ENCODE results near the gene DYRK1A. TPM values are rescaled to one million over a fixed set of nuclear protein-coding genes. Genes with fewer than 3 reads are reported as not detected.

Gene DYRK1A
- total and polyA plus RNA-seq, 5 donors = 28.4 to 76.9 (median 70.5) TPM

DNA sequence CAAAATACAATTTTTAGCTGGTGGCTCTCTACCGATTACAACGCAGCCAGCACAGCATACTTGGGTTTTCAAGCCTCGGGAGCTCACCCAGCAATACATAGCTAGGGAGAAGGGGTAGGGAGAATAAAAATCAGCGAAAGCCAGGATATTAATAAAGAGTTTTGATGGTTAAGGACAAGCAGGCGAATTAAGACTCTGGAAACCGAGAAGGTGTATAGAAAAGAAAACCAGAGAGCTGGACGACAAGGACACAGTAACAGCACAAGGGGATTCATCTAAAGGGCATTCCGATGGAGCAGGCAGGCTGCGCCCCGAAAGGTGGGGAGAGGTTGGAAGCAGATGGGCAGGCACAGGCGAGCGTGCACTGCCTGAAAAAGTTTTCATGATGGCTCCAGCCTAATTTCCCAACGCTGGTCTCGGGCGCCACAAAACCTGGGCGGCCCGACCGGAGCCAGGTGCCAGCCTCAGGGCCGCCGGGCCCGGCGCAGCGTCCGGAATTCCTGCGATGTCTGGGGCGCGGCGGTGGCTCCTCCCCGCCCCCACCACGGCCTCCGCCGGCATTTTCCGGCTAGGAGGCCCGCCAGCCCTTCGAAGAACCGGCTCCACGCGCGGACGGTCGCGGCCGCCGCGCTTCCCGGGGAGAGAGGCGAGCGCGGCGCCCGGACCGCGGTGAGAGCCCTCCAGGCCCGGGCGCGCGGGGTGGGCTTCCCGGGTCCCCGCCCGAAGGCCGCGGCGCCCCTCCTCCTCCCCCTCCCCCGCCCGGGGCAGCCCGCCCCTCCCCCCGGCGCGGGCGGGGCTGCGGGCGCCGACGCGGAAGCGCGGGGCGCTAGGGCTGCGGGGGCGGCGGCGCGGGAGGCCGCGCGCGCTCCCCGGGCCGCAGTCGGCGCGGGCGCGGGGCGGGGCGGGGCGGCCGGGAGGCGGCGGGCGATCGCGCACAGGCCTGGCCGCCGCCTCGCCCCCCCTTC is 774 bp upstream of the DYRK1A start:
- intact Hi-C loops (cut with DNase I) = loop anchor here (5.0 to 10.0 kb wide), 5 partner anchors 98 to 199 kb away; partner anchors contain the start of gene VPS26C (in 3 of the 4)
- H3K4me3 ChIP-seq (ENCODE audit: low read length) = peak overlapping the region; percentile 96
- under 1% methylated on average over 103 of the region's 106 CpGs for WGBS
- H3K9me3 ChIP-seq (ENCODE audit: control insufficient read depth, low read length) = no peaks in the 10 kb centered on the region
- peak; percentile 71 to 90 (median 88) for DNase-seq
- peak overlapping the region; percentile 99 for H3K27ac ChIP-seq (ENCODE audit: low read length)
- no peaks in the 10 kb centered on the region for H3K4me1 ChIP-seq (ENCODE audit: control insufficient read depth, insufficient read depth, low read length)
- no peaks in the 10 kb centered on the region for H3K27me3 ChIP-seq (ENCODE audit: control insufficient read depth, insufficient read depth)
- ATAC-seq = peak; percentile 42 to 44

- H3K27me3 ChIP-seq (ENCODE audit: control insufficient read depth, insufficient read depth) = no peaks in the 10 kb centered on the region
- no peak for ATAC-seq
- no peaks in the 10 kb centered on the region for H3K4me1 ChIP-seq (ENCODE audit: control insufficient read depth, insufficient read depth, low read length)
- WGBS = under 1% methylated on average over 61 of the region's 61 CpGs
- no peak for DNase-seq
- no peaks in the 10 kb centered on the region for H3K9me3 ChIP-seq (ENCODE audit: control insufficient read depth, low read length)
- intact Hi-C loops (cut with DNase I) = loop anchor here (5.0 to 10.0 kb wide), 5 partner anchors 100 to 197 kb away; partner anchors contain the start of gene VPS26C (in 3 of the 4)
- peak overlapping the region; percentile 96 for H3K4me3 ChIP-seq (ENCODE audit: low read length)
- peak overlapping the region; percentile 99 for H3K27ac ChIP-seq (ENCODE audit: low read length)
These were observed 746 bp downstream of the DYRK1A start for GRCh38 chr21:37367336-37367702.

- WGBS = under 1% methylated on average over 68 of the region's 68 CpGs
- H3K4me3 ChIP-seq (ENCODE audit: low read length) = peak overlapping the region; percentile 96
- intact Hi-C loops (cut with DNase I) = loop anchor here (5.0 to 10.0 kb wide), 5 partner anchors 101 to 197 kb away; partner anchors contain the start of gene VPS26C (in 3 of the 4)
- peak; percentile 65 to 83 (median 79) for DNase-seq
- H3K4me1 ChIP-seq (ENCODE audit: control insufficient read depth, insufficient read depth, low read length) = no peaks in the 10 kb centered on the region
- no peaks in the 10 kb centered on the region for H3K27me3 ChIP-seq (ENCODE audit: control insufficient read depth, insufficient read depth)
- ATAC-seq = peak; percentile 29 to 37
- H3K9me3 ChIP-seq (ENCODE audit: control insufficient read depth, low read length) = no peaks in the 10 kb centered on the region
- peak overlapping the region; percentile 99 for H3K27ac ChIP-seq (ENCODE audit: low read length)
These were observed 1.3 kb downstream of the DYRK1A start for GRCh38 chr21:37367703-37368540.

- ATAC-seq (no peak), DNase-seq (no peak)
- H3K27me3 ChIP-seq (ENCODE audit: control insufficient read depth, insufficient read depth) = no peaks in the 10 kb centered on the region
- intact Hi-C loops (cut with DNase I) = loop anchor here (5.0 to 10.0 kb wide), 5 partner anchors 101 to 196 kb away; partner anchors contain the start of gene VPS26C (in 3 of the 4)
- H3K4me3 ChIP-seq (ENCODE audit: low read length) = peak overlapping the region; percentile 96
- H3K4me1 ChIP-seq (ENCODE audit: control insufficient read depth, insufficient read depth, low read length) = no peaks in the 10 kb centered on the region
- WGBS = 10% methylated on average over 9 of the region's 9 CpGs
- H3K9me3 ChIP-seq (ENCODE audit: control insufficient read depth, low read length) = no peaks in the 10 kb centered on the region
- H3K27ac ChIP-seq (ENCODE audit: low read length) = peak overlapping the region; percentile 99
These were observed 2.1 kb downstream of the DYRK1A start for GRCh38 chr21:37368541-37369279.

DNA sequence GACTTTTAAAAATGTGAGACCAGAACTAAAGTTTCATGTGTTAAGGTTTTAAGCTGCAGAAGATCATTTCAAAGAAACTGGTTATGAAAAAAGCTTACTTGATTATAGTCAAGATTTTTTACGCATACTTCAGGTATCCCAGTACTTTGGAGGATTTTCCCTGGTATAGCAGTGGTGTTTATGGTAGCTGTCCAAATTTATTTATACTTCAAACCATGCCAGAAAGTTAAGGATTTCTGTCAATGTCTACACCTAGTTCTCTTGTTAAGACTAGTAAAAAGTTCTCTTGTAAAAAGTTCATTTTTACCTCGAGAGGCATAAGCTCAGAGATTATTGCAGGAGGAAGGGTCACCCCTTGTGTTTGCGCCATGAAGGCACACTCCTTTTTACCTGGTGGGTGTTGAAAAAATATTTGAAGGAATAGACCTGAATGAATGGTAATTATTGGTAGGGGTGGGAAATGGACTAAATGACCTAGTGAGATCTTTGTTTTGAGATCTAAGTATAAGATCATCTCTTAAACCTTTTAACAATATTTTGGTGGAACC is 2.8 kb downstream of the DYRK1A start:
- Histone ChIP-seq H3K4me3 (ENCODE audit: low read length) (peak overlapping the region; percentile 42), H3K27ac (ENCODE audit: low read length) (no peak overlapping the region), H3K27me3 (ENCODE audit: control insufficient read depth, insufficient read depth) (no peaks in the 10 kb centered on the region), H3K4me1 (ENCODE audit: control insufficient read depth, insufficient read depth, low read length) (no peaks in the 10 kb centered on the region), H3K9me3 (ENCODE audit: control insufficient read depth, low read length) (no peaks in the 10 kb centered on the region)
- intact Hi-C loops (cut with DNase I) = loop anchor here (5.0 to 10.0 kb wide), 5 partner anchors 102 to 195 kb away; partner anchors contain the start of gene VPS26C (in 3 of the 4)
- 34% methylated on average over 3 of the region's 3 CpGs for WGBS
- DNase-seq = no peak
- no peak for ATAC-seq

- Histone ChIP-seq H3K4me3 (ENCODE audit: low read length) (peak overlapping the region; percentile 34), H3K4me1 (ENCODE audit: control insufficient read depth, insufficient read depth, low read length) (no peaks in the 10 kb centered on the region), H3K27ac (ENCODE audit: low read length) (no peak overlapping the region), H3K9me3 (ENCODE audit: control insufficient read depth, low read length) (no peaks in the 10 kb centered on the region), H3K27me3 (ENCODE audit: control insufficient read depth, insufficient read depth) (no peaks in the 10 kb centered on the region)
- no peak for DNase-seq
- intact Hi-C loops (cut with DNase I) = loop anchor here in 2 of 4 donors (10.0 kb wide), 2 partner anchors 74 to 84 kb away; no protein-coding TSS in a partner anchor
- WGBS = 14% methylated on average over 8 of the region's 8 CpGs
- ATAC-seq = no peak
These were observed 3.8 kb downstream of the DYRK1A start for GRCh38 chr21:37370152-37371040.

DNA sequence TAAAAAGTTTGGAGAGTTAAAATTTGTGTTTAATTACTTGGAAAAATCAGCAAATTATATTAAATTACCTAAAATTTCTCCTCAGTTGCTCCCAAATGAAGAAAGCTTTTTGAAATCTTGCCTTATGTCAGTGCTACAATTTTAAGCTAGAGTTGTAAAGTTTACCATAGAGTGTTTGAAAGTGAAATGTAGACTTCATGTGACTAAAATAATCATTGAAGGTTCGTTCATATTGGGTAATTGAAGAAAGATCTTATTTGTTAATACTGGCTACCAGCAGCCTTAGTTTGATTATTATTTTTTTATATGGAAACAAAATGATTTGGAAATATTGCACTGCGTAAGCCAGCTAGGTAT is 4.4 kb downstream of the DYRK1A start:
- 61% methylated on average over 2 of the region's 2 CpGs for WGBS
- no peaks in the 10 kb centered on the region for H3K27me3 ChIP-seq (ENCODE audit: control insufficient read depth, insufficient read depth)
- intact Hi-C loops (cut with DNase I) = loop anchor here in 2 of 4 donors (10.0 kb wide), 2 partner anchors 74 to 84 kb away; no protein-coding TSS in a partner anchor
- peak overlapping the region; percentile 34 for H3K4me3 ChIP-seq (ENCODE audit: low read length)
- no peaks in the 10 kb centered on the region for H3K9me3 ChIP-seq (ENCODE audit: control insufficient read depth, low read length)
- ATAC-seq (no peak), DNase-seq (no peak)
- H3K27ac ChIP-seq (ENCODE audit: low read length) = no peak overlapping the region
- peaks cover 4% of the 10 kb centered on the region for H3K4me1 ChIP-seq (ENCODE audit: control insufficient read depth, insufficient read depth, low read length)

GRCh38 chr21:37372127-37372731 is 5.7 kb downstream of the DYRK1A start:
- WGBS = 96% methylated on average over 3 of the region's 3 CpGs
- no peaks in the 10 kb centered on the region for H3K27me3 ChIP-seq (ENCODE audit: control insufficient read depth, insufficient read depth)
- no peak for DNase-seq
- no peaks in the 10 kb centered on the region for H3K9me3 ChIP-seq (ENCODE audit: control insufficient read depth, low read length)
- H3K27ac ChIP-seq (ENCODE audit: low read length) = no peak overlapping the region
- intact Hi-C loops (cut with DNase I) = loop anchor here in 2 of 4 donors (10.0 kb wide), 2 partner anchors 73 to 83 kb away; no protein-coding TSS in a partner anchor
- peaks cover 6% of the 10 kb centered on the region for H3K4me1 ChIP-seq (ENCODE audit: control insufficient read depth, insufficient read depth, low read length)
- H3K4me3 ChIP-seq (ENCODE audit: low read length) = no peak overlapping the region
- ATAC-seq = no peak

DNA sequence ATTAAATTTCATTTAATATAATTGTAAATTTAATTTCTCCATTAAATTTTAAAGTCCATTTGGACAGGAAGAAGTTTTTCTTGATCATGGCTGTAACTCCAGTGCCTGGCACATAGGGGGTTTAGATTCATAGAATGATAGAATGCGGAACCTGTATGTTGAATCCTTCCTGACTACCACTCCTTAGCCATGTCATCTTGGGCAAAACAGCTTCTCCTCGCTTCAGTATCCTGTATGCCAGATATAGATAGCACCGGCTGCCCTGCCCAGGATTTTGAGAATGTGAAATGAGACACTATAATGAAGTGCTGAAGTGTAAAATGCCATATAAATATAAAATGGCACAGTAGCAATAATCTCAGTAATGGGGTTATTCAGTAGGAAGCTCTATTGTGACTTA is 6.4 kb downstream of the DYRK1A start:
- intact Hi-C loops (cut with DNase I) = loop anchor here in 2 of 4 donors (10.0 kb wide), 2 partner anchors 72 to 82 kb away; no protein-coding TSS in a partner anchor

More for the DNA sequence above, 6.4 kb downstream of the DYRK1A start:
- H3K27ac ChIP-seq (ENCODE audit: low read length) = no peak overlapping the region
- H3K4me1 ChIP-seq (ENCODE audit: control insufficient read depth, insufficient read depth, low read length) = peaks cover 9% of the 10 kb centered on the region
- no peaks in the 10 kb centered on the region for H3K27me3 ChIP-seq (ENCODE audit: control insufficient read depth, insufficient read depth)
- 67% methylated on average over 3 of the region's 3 CpGs for WGBS
- H3K9me3 ChIP-seq (ENCODE audit: control insufficient read depth, low read length) = no peaks in the 10 kb centered on the region
- no peak for ATAC-seq
- no peak overlapping the region for H3K4me3 ChIP-seq (ENCODE audit: low read length)
- DNase-seq = no peak
